Activated CD4-positive, CD25-positive, alpha-beta regulatory T cell treated with anti-CD3 and anti-CD28 coated beads, Interleukin-2, amount 50 U/mL, for 16 hours (primary cell): ENCODE measurements around the gene DCAF5.
"Not testable (repeated sequence)": the region's sequence is repeated elsewhere in the genome, so short reads cannot be mapped to it uniquely, and the experiment has no call there.

Source experiments
- DNase-seq: peaks from one replicate; pipeline ENCODE4 v3.0.0-alpha.2; 2020; ENCODE audit warnings: low read depth, low spot score

The DCAF5 gene

GRCh38 chr14:69043596-69044260 is 109.2 kb downstream of the DCAF5 start:
- DNase-seq = no peak

- no peak for DNase-seq
Measured at GRCh38 chr14:69042787-69043444, 110.0 kb downstream of the DCAF5 start.

- no peak for DNase-seq
Measured at GRCh38 chr14:69042299-69042698, 110.6 kb downstream of the DCAF5 start.

- no peak for DNase-seq
Measured at GRCh38 chr14:69041783-69042182, 111.1 kb downstream of the DCAF5 start.

- no peak for DNase-seq
Measured at GRCh38 chr14:69040353-69040752, 112.6 kb downstream of the DCAF5 start.

GRCh38 chr14:69039288-69039628 is 113.7 kb downstream of the DCAF5 start:
- no peak for DNase-seq

- DNase-seq = no peak
Measured at GRCh38 chr14:69038455-69039287, 114.2 kb downstream of the DCAF5 start.

- DNase-seq = no peak
Measured at GRCh38 chr14:69037790-69038454, 115.0 kb downstream of the DCAF5 start.

GRCh38 chr14:69036757-69037506 is 116.0 kb downstream of the DCAF5 start:
- no peak for DNase-seq

- DNase-seq = no peak
Measured at GRCh38 chr14:69034612-69035262, 118.2 kb downstream of the DCAF5 start.

- DNase-seq = no peak
Measured at GRCh38 chr14:69027242-69027913, 125.5 kb downstream of the DCAF5 start.

- no peak for DNase-seq
Measured at GRCh38 chr14:69023035-69023434, 129.9 kb downstream of the DCAF5 start.

- not testable (repeated sequence) for DNase-seq
Measured at GRCh38 chr14:69022093-69022492, 130.8 kb downstream of the DCAF5 start.

GRCh38 chr14:69017706-69018105 is 135.2 kb downstream of the DCAF5 start:
- DNase-seq = no peak

GRCh38 chr14:69014829-69015259 is 138.1 kb downstream of the DCAF5 start:
- no peak for DNase-seq

- no peak for DNase-seq
Measured at GRCh38 chr14:69013943-69014782, 138.8 kb downstream of the DCAF5 start.

- no peak for DNase-seq
Measured at GRCh38 chr14:69012256-69012953, 140.5 kb downstream of the DCAF5 start.

GRCh38 chr14:69010648-69011047 is 142.3 kb downstream of the DCAF5 start:
- no peak for DNase-seq

- no peak for DNase-seq
Measured at GRCh38 chr14:69008421-69008884, 144.5 kb downstream of the DCAF5 start.
